OCI-LY7 (cell line): ENCODE data around the gene HIPK3. TPM values are rescaled to one million over a fixed set of nuclear protein-coding genes. Genes with fewer than 3 reads are reported as not detected.

Experiments used
- BruUV-seq: library from RNA; stranded (reverse); fragments of 400-500 nt; replicated peaks from 2 replicates; lab custom pipeline; 2021; lab: Mats Ljungman, UMichigan
- CTCF ChIA-PET: fragments of 300-600 bp; sonication (Branson Sonifier 250); formaldehyde crosslinking; loops from one replicate; lab custom pipeline; 2022; ENCODE audit warnings: antibody characterized with exemption; ENCODE audit not compliant: unreplicated experiment; lab: Charles Lee
- POLR2A ChIA-PET: fragments of 300-600 bp; sonication (Branson Sonifier 250); formaldehyde crosslinking; loops from one replicate; lab custom pipeline; 2022; ENCODE audit warnings: antibody characterized with exemption; lab: Charles Lee
- DNase-seq: peaks from one replicate; pipeline ENCODE4 v3.0.0-alpha.2; 2015; ENCODE audit warnings: low spot score
- H2AFZ ChIP-seq: fragments of 200-600 bp; sonication (generic), shearing (Covaris generic); 2 replicates; pipeline ENCODE4 v1.6.1; 2014; ENCODE audit warnings: mild to moderate bottlenecking, antibody characterized with exemption, low read length, moderate library complexity
- H3K27ac ChIP-seq: fragments of 200-600 bp; sonication (generic); 2 replicates; pipeline ENCODE4 v1.5.1; 2014; ENCODE audit warnings: mixed run types, low read depth, mild to moderate bottlenecking, moderate library complexity, low read length, inconsistent platforms; ENCODE audit not compliant: poor library complexity, severe bottlenecking
- H3K36me3 ChIP-seq: fragments of 200-600 bp; sonication (generic); 2 replicates; pipeline ENCODE4 v1.6.1; 2014; ENCODE audit warnings: mild to moderate bottlenecking, antibody characterized with exemption, low read length, moderate library complexity, mixed read lengths; ENCODE audit not compliant: insufficient read depth
- H3K4me1 ChIP-seq: fragments of 200-600 bp; sonication (generic); 2 replicates; pipeline ENCODE4 v1.5.1; 2014; ENCODE audit warnings: mild to moderate bottlenecking, low read length; ENCODE audit not compliant: insufficient read depth, poor library complexity, severe bottlenecking
- H3K4me2 ChIP-seq: fragments of 200-600 bp; sonication (generic); 2 replicates; pipeline ENCODE4 v1.6.1; 2014; ENCODE audit warnings: mild to moderate bottlenecking, low read length
- H3K4me3 ChIP-seq: fragments of 200-600 bp; sonication (generic); 2 replicates; pipeline ENCODE4 v1.5.1; 2014; ENCODE audit warnings: mild to moderate bottlenecking, low read depth, low read length; ENCODE audit not compliant: poor library complexity, severe bottlenecking
- H3K79me2 ChIP-seq: fragments of 200-600 bp; sonication (generic); 2 replicates; pipeline ENCODE4 v1.6.1; 2016; ENCODE audit warnings: low read depth, mild to moderate bottlenecking, low read length, moderate library complexity, mixed read lengths; ENCODE audit not compliant: insufficient read depth
- H3K9me2 ChIP-seq: fragments of 200-600 bp; sonication (generic); 2 replicates; pipeline ENCODE4 v1.6.1; 2016; ENCODE audit warnings: mild to moderate bottlenecking, low read length, mixed read lengths; ENCODE audit not compliant: insufficient read depth
- H3K9me3 ChIP-seq: fragments of 200-600 bp; sonication (generic); 2 replicates; pipeline ENCODE4 v1.6.1; 2014; ENCODE audit warnings: mild to moderate bottlenecking, mixed run types, low read length, mixed read lengths
- H4K20me1 ChIP-seq: fragments of 200-600 bp; sonication (generic); 2 replicates; pipeline ENCODE4 v1.6.1; 2014; ENCODE audit warnings: mild to moderate bottlenecking, antibody characterized with exemption, low read length, moderate library complexity, mixed read lengths; ENCODE audit not compliant: insufficient read depth
- CTCF ChIP-seq: fragments of 200-600 bp; sonication (generic); conservative IDR thresholded peaks from 2 replicates; pipeline ENCODE4 v1.5.1; 2014; ENCODE audit warnings: mild to moderate bottlenecking, antibody characterized with exemption, low read length, moderate library complexity, mixed read lengths
- EZH2phosphoT487 ChIP-seq: fragments of 200-600 bp; sonication (generic); IDR thresholded peaks from 2 replicates; pipeline ENCODE4 v1.6.1; 2018; ENCODE audit warnings: low read depth, borderline replicate concordance, mild to moderate bottlenecking, mixed run types, antibody characterized with exemption, low read length, moderate library complexity, mixed read lengths
- intact Hi-C: fragments of 100-400 bp; cut with micrococcal nuclease; formaldehyde crosslinking; loops from one replicate; pipeline ENCODE4 v1.10.0; 2022; ENCODE audit not compliant: unreplicated experiment
- total RNA-seq, 2 experiments: library from RNA; depleted of rRNA in 1 of 2; stranded (reverse); fragments of >200 nt in 1 of 2; shearing (Covaris generic) in 1 of 2; gene quantifications; 2 replicates each; pipeline ENCODE4 v1.2.3, GENCODE V29; 2014 to 2022

The HIPK3 gene
- total RNA-seq, 2 experiments from 2014 or later: 19.0 to 28.4 TPM

GRCh38 chr11:33388793-33389525 lies 131.8 kb downstream of the HIPK3 start:
- peak overlapping the region; percentile 96 for H3K27ac ChIP-seq
- H3K79me2 ChIP-seq: peaks cover 81% of the 10 kb centered on the region
- peak overlapping the region; percentile 93 for H3K4me2 ChIP-seq
- intact Hi-C loops: loop anchor here (2.0 kb wide), 1 partner anchor 14 kb away; no protein-coding TSS in a partner anchor
- H3K9me3 ChIP-seq: peaks cover 12% of the 10 kb centered on the region
- DNase-seq: peak; percentile 94
- no peaks in the 10 kb centered on the region for H3K9me2 ChIP-seq
- CTCF ChIA-PET: interaction anchor here (0.9 to 1.4 kb wide), 3 partner anchors 15 to 187 kb away, joined by 3 to 6 read pairs (median 3); no protein-coding TSS in a partner anchor
- H4K20me1 ChIP-seq: no peaks in the 10 kb centered on the region
- POLR2A ChIA-PET: interaction anchor here (0.7 to 3.8 kb wide), 17 partner anchors 8 to 307 kb away, joined by 3 to 76 read pairs (median 5); partner anchors contain the start of gene KIAA1549L
- H3K36me3 ChIP-seq: peaks cover 45% of the 10 kb centered on the region
- BruUV-seq: TSS peak; percentile 48
- H2AFZ ChIP-seq: no peak overlapping the region
- peaks cover 98% of the 10 kb centered on the region for H3K4me1 ChIP-seq
- TF ChIP-seq EZH2phosphoT487: no peak
- TF ChIP-seq CTCF: no peak
- H3K4me3 ChIP-seq: peak overlapping the region; percentile 57

- Histone ChIP-seq H3K4me2 (peak overlapping the region; percentile 93), H3K9me2 (no peaks in the 10 kb centered on the region), H3K4me1 (peaks cover 95% of the 10 kb centered on the region), H4K20me1 (no peaks in the 10 kb centered on the region), H2AFZ (no peak overlapping the region), H3K9me3 (peaks cover 12% of the 10 kb centered on the region), H3K27ac (peak overlapping the region; percentile 96), H3K36me3 (peaks cover 48% of the 10 kb centered on the region), H3K79me2 (peaks cover 81% of the 10 kb centered on the region), H3K4me3 (peak overlapping the region; percentile 57)
- ChIA-PET CTCF (interaction anchor here (0.9 to 1.4 kb wide), 4 partner anchors 10 to 186 kb away, joined by 3 to 6 read pairs (median 4); no protein-coding TSS in a partner anchor), POLR2A (interaction anchor here (0.6 to 3.8 kb wide), 14 partner anchors 9 to 306 kb away, joined by 3 to 76 read pairs (median 5); partner anchors contain the start of gene KIAA1549L)
- TF ChIP-seq CTCF (no peak), EZH2phosphoT487 (no peak)
- DNase-seq: peak; percentile 52
- no TSS peak for BruUV-seq
- intact Hi-C loops: loop anchor here (2.0 kb wide), 1 partner anchor 13 kb away; no protein-coding TSS in a partner anchor
These were observed 132.5 kb downstream of the HIPK3 start for GRCh38 chr11:33389635-33390034.
